Gastroesophageal sphincter (tissue), 4 donors: Measurements from ENCODE around the gene PCDHA8. TPM values are rescaled to one million over a fixed set of nuclear protein-coding genes. Genes with fewer than 3 reads are reported as not detected.

Source experiments
- ATAC-seq: fragments of 150-250 bp; one replicate; pipeline ENCODE4 v1.9.1; 2016; ENCODE audit warnings: mild to moderate bottlenecking, moderate library complexity
- H3K27ac ChIP-seq, 4 donors: fragments of 200-600 bp; sonication (generic) in 3 of 4; 1 replicate in 3 of 4; 2 replicates in 1 of 4; pipeline ENCODE4 v1.5.1; 2016 to 2019
- H3K27me3 ChIP-seq: fragments of 200-600 bp; sonication (generic); one replicate; pipeline ENCODE4 v1.5.1; 2019
- H3K36me3 ChIP-seq, 2 donors: fragments of 200-600 bp; sonication (generic); one replicate each; pipeline ENCODE4 v1.5.1; 2019; ENCODE audit warnings: control low read depth in 1 of 2
- H3K4me1 ChIP-seq, 3 donors: fragments of 200-600 bp; sonication (generic); 1 replicate in 2 of 3; 2 replicates in 1 of 3; pipeline ENCODE4 v1.5.1; 2016 to 2019; ENCODE audit warnings: control low read depth in 2 of 3
- H3K4me3 ChIP-seq, 2 donors: fragments of 200-600 bp; sonication (generic); one replicate each; pipeline ENCODE4 v1.5.1; 2019; ENCODE audit warnings: mild to moderate bottlenecking in 1 of 2, moderate library complexity in 1 of 2
- H3K9me3 ChIP-seq, 3 donors: fragments of 200-600 bp; sonication (generic); one replicate each; pipeline ENCODE4 v1.5.1; 2017 to 2019; ENCODE audit warnings: control low read depth in 2 of 3
- CTCF ChIP-seq, 4 experiments: fragments of 200-600 bp in 2 of 4; fragments of 450-650 bp in 2 of 4; sonication (generic) in 1 of 4; IDR thresholded peaks; one replicate each; pipeline ENCODE4 v1.5.1; 2017 to 2019; ENCODE audit warnings: antibody characterized with exemption in 4 of 4, mild to moderate bottlenecking in 2 of 4, moderate library complexity in 2 of 4
- EP300 ChIP-seq: sonication (generic); formaldehyde crosslinking; IDR thresholded peaks from one replicate; pipeline ENCODE4 v1.6.1; 2017; ENCODE audit warnings: antibody characterized with exemption, mild to moderate bottlenecking
- POLR2A ChIP-seq, 2 donors: fragments of 450-650 bp; IDR thresholded peaks; one replicate each; pipeline ENCODE4 v1.6.1; 2017; ENCODE audit warnings: antibody characterized with exemption in 2 of 2, mild to moderate bottlenecking in 2 of 2, moderate library complexity in 1 of 2
- POLR2AphosphoS5 ChIP-seq: sonication (generic); formaldehyde crosslinking; IDR thresholded peaks from one replicate; pipeline ENCODE4 v1.6.1; 2017; ENCODE audit warnings: antibody characterized with exemption
- WGBS, 2 donors: methylation state at CpG; one replicate each; pipeline ENCODE4 v1.1.5; 2018; ENCODE audit warnings: low coverage in 1 of 2; 5-methylcytosine and 5-hydroxymethylcytosine counted together
- total RNA-seq, 4 donors: library from RNA; depleted of rRNA; stranded (reverse); fragments of >200 nt; gene quantifications; one replicate each; pipeline ENCODE4 v1.1.0, GENCODE V29; 2016

PCDHA8 gene
- total RNA-seq, 4 donors from 2014 or later = 0.15 TPM; not detected in 3

- no peak for ATAC-seq
- Histone ChIP-seq H3K27me3 (peaks cover 69% of the 10 kb centered on the region), H3K27ac (no peak overlapping the region), H3K4me3 (no peak overlapping the region), H3K9me3 (peaks cover 0 to 42% (median 0%) of the 10 kb centered on the region in 3 donors), H3K4me1 (no peaks in the 10 kb centered on the region), H3K36me3 (no peaks in the 10 kb centered on the region)
- TF ChIP-seq EP300 = no peak
- no CpG with 5 or more reads among the region's 37 CpGs for WGBS, 2 donors
Measured at GRCh38 chr5:140877262-140877581, 36.2 kb downstream of the PCDHA8 start.

DNA sequence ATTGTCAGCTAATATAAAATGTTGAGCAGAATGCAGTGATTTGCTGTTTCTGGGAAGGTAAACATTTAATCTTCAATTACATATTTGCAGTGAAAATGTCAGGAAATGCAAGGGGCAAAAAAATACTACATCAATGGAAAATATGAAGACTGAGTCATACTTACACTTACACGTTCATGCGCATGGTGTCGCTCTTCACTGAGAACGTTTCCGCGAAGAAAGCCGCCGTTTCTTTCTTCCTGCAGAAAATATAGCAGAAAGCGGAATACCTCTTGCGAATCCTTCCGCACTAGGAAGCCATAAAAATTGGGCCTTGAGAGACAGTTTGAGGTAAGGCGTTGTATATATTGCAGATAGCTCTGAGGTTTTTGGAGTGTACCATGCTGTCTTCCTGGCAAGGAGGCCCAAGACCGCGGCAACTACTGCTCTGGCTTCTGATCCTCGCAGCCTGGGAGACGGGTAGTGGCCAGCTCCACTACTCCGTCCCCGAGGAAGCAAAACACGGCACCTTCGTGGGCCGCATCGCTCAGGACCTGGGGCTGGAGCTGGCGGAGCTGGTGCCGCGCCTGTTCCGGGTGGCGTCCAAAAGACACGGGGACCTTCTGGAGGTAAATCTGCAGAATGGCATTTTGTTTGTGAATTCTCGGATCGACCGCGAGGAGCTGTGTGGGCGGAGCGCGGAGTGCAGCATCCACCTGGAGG, 41.1 kb downstream of the PCDHA8 start, which contains the start of gene PCDHA13:
Gene PCDHA13 (plus strand): TSS at position 236 of the 702 bp plus-strand sequence. CDS start 145 bp downstream, at position 381.
- peaks cover 0 to 43% (median 0%) of the 10 kb centered on the region in 3 donors for H3K9me3 ChIP-seq
- H3K4me3 ChIP-seq = peak within 1 kb of the TSS; percentile 17 to 46
- peaks cover 49% of the 10 kb centered on the region for H3K27me3 ChIP-seq

GRCh38 chr5:140882591-140882899, 41.6 kb downstream of the PCDHA8 start:
- no peak for ATAC-seq
- Histone ChIP-seq H3K27ac (peak overlapping the region in 1 of 4 donors; percentile 48), H3K9me3 (peaks cover 0 to 38% (median 0%) of the 10 kb centered on the region in 3 donors), H3K27me3 (peaks cover 44% of the 10 kb centered on the region), H3K36me3 (no peaks in the 10 kb centered on the region), H3K4me1 (no peaks in the 10 kb centered on the region), H3K4me3 (peak overlapping the region; percentile 17 to 46)
- 4 to 10% methylated on average over 7 to 10 of the region's 12 CpGs for WGBS, 2 donors
- no peak for TF ChIP-seq POLR2AphosphoS5
- no peak for TF ChIP-seq EP300
- TF ChIP-seq POLR2A (IDR thresholded peaks at IDR 0.05) = no peak
- TF ChIP-seq CTCF (IDR thresholded peaks at IDR 0.05) = peak in 2 of 4 experiments; percentile 40 to 43

More for the DNA sequence above, 41.1 kb downstream of the PCDHA8 start, which contains the start of gene PCDHA13:
- 4 to 8% methylated on average over 14 to 17 of the region's 35 CpGs for WGBS, 2 donors
- no peaks in the 10 kb centered on the region for H3K36me3 ChIP-seq
- ATAC-seq = no peak
- peak within 1 kb of the TSS in 2 of 4 donors; percentile 45 to 48 for H3K27ac ChIP-seq
- TF ChIP-seq POLR2A (IDR thresholded peaks at IDR 0.05) = no peak
- peak in 3 of 4 experiments; percentile 33 to 66 (median 59) for TF ChIP-seq CTCF (IDR thresholded peaks at IDR 0.05)
- no peak for TF ChIP-seq POLR2AphosphoS5
- no peaks in the 10 kb centered on the region for H3K4me1 ChIP-seq

DNA sequence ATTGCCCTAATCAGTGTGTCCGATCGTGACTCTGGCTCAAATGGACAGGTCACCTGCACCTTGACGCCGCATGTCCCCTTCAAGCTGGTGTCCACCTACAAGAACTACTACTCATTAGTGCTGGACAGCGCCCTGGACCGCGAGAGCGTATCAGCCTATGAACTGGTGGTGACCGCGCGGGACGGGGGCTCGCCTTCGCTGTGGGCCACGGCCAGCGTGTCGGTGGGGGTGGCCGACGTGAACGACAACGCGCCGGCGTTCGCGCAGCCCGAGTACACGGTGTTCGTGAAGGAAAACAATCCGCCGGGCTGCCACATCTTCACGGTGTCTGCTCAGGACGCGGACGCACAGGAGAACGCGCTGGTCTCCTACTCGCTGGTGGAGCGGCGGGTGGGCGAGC, 42.4 kb downstream of the PCDHA8 start:
- TF ChIP-seq POLR2A (IDR thresholded peaks at IDR 0.05) = no peak
- TF ChIP-seq CTCF (IDR thresholded peaks at IDR 0.05) = no peak
- no peak for TF ChIP-seq POLR2AphosphoS5
- TF ChIP-seq EP300 = no peak
- no peak overlapping the region for H3K4me3 ChIP-seq
- H3K36me3 ChIP-seq = no peaks in the 10 kb centered on the region
- H3K9me3 ChIP-seq = peaks cover 0 to 33% (median 0%) of the 10 kb centered on the region in 3 donors
- H3K4me1 ChIP-seq = no peaks in the 10 kb centered on the region
- H3K27ac ChIP-seq = no peak overlapping the region
- H3K27me3 ChIP-seq = peaks cover 42% of the 10 kb centered on the region
- no peak for ATAC-seq
- WGBS, 2 donors = 64% methylated on average over 2 of the region's 41 CpGs; no CpG with 5 or more reads in 1 of the 2 donors

- Histone ChIP-seq H3K27ac (no peak overlapping the region), H3K27me3 (peaks cover 42% of the 10 kb centered on the region), H3K4me3 (no peak overlapping the region), H3K9me3 (peaks cover 0 to 33% (median 0%) of the 10 kb centered on the region in 3 donors), H3K36me3 (no peaks in the 10 kb centered on the region), H3K4me1 (no peaks in the 10 kb centered on the region)
- no peak for ATAC-seq
- TF ChIP-seq CTCF (IDR thresholded peaks at IDR 0.05) (no peak), EP300 (no peak), POLR2A (IDR thresholded peaks at IDR 0.05) (no peak), POLR2AphosphoS5 (no peak)
- 39 to 53% methylated on average over 7 of the region's 79 CpGs for WGBS, 2 donors
Measured at GRCh38 chr5:140883927-140884697, 43.1 kb downstream of the PCDHA8 start.

Other genes starting within 250 kb of the PCDHA8 start
- 10 to 100 TPM; 20.4 to 84.5 (median 37.9) TPM for gene CD14, start 208.0 kb upstream of the PCDHA8 start, total RNA-seq
- gene TMCO6, start 201.7 kb upstream of the PCDHA8 start, total RNA-seq = 10 to 100 TPM; 10.9 to 72.1 (median 26.7) TPM
- 10 to 100 TPM; 38.6 to 61.5 (median 46.1) TPM for gene NDUFA2, start 193.6 kb upstream of the PCDHA8 start, total RNA-seq
- gene IK, start 193.4 kb upstream of the PCDHA8 start, total RNA-seq = 100 to 1,000 TPM; 130 to 168 (median 131) TPM
- gene WDR55, start 176.3 kb upstream of the PCDHA8 start, total RNA-seq = 10 to 100 TPM; 15.6 to 25.1 (median 16.9) TPM
- gene DND1, start 167.6 kb upstream of the PCDHA8 start, total RNA-seq = under 1 TPM in 3 of 4 donors, not detected in 1; 0.19 to 0.67 (median 0.62) TPM
- gene HARS1, start 149.8 kb upstream of the PCDHA8 start, total RNA-seq = 10 to 100 TPM; 65.9 to 67.9 (median 67.1) TPM
- gene HARS2, start 149.7 kb upstream of the PCDHA8 start, total RNA-seq = 10 to 100 TPM; 16.0 to 41.6 (median 25.5) TPM
- 10 to 100 TPM; 35.8 to 47.2 (median 45.0) TPM for gene ZMAT2, start 140.7 kb upstream of the PCDHA8 start, total RNA-seq
- gene PCDHA1, start 55.0 kb upstream of the PCDHA8 start, total RNA-seq = not detected
- gene PCDHA2, start 46.3 kb upstream of the PCDHA8 start, total RNA-seq = under 1 TPM in 2 of 4 donors, not detected in 2; 0.19 to 0.27 TPM
- 1 to 10 TPM in 1 of 4 donors, under 1 TPM in 3; 0.32 to 1.4 (median 0.70) TPM for gene PCDHA3, start 40.1 kb upstream of the PCDHA8 start, total RNA-seq
- under 1 TPM in 3 of 4 donors, not detected in 1; 0.13 to 0.96 (median 0.31) TPM for gene PCDHA4, start 34.1 kb upstream of the PCDHA8 start, total RNA-seq
- under 1 TPM in 3 of 4 donors, not detected in 1; 0.27 to 0.31 (median 0.27) TPM for gene PCDHA5, start 19.6 kb upstream of the PCDHA8 start, total RNA-seq
- gene PCDHA6, start 13.2 kb upstream of the PCDHA8 start, total RNA-seq = 1 to 10 TPM in 1 of 4 donors, under 1 TPM in 3; 0.31 to 1.4 (median 0.73) TPM
- gene PCDHA7, start 6.9 kb upstream of the PCDHA8 start, total RNA-seq = under 1 TPM in 3 of 4 donors, not detected in 1; 0.27 to 0.47 (median 0.35) TPM
- under 1 TPM in 3 of 4 donors, not detected in 1; 0.13 to 0.47 (median 0.23) TPM for gene PCDHA9, start 7.2 kb downstream of the PCDHA8 start, total RNA-seq
- 1 to 10 TPM in 3 of 4 donors, under 1 TPM in 1; 0.94 to 2.5 (median 1.4) TPM for gene PCDHA10, start 14.7 kb downstream of the PCDHA8 start, total RNA-seq
- 1 to 10 TPM in 1 of 4 donors, under 1 TPM in 3; 0.13 to 1.9 (median 0.89) TPM for gene PCDHA11, start 27.8 kb downstream of the PCDHA8 start, total RNA-seq
- 1 to 10 TPM in 3 of 4 donors, under 1 TPM in 1; 0.54 to 4.7 (median 1.5) TPM for gene PCDHA12, start 34.1 kb downstream of the PCDHA8 start, total RNA-seq
- gene PCDHA13, start 40.9 kb downstream of the PCDHA8 start, total RNA-seq = 1 to 10 TPM in 2 of 4 donors, under 1 TPM in 2; 0.22 to 2.5 (median 0.79) TPM
- gene PCDHAC1, start 85.1 kb downstream of the PCDHA8 start, total RNA-seq = 1 to 10 TPM in 2 of 4 donors, under 1 TPM in 2; 0.47 to 6.6 (median 1.4) TPM
- gene PCDHAC2, start 125.3 kb downstream of the PCDHA8 start, total RNA-seq = 10 to 100 TPM in 3 of 4 donors, 1 to 10 TPM in 1; 1.6 to 25.9 (median 13.9) TPM
- under 1 TPM in 2 of 4 donors, not detected in 2; 0.05 to 0.13 TPM for gene PCDHB1, start 210.2 kb downstream of the PCDHA8 start, total RNA-seq